Measurements from ENCODE around the gene FAM110C. TPM values are rescaled to one million over a fixed set of nuclear protein-coding genes. Genes with fewer than 3 reads are reported as not detected.
"Not testable (repeated sequence)": the region's sequence is repeated elsewhere in the genome, so short reads cannot be mapped to it uniquely, and the experiment has no call there.

FAM110C gene
- total RNA-seq, 6 experiments from 2014 or later: not detected

DNA sequence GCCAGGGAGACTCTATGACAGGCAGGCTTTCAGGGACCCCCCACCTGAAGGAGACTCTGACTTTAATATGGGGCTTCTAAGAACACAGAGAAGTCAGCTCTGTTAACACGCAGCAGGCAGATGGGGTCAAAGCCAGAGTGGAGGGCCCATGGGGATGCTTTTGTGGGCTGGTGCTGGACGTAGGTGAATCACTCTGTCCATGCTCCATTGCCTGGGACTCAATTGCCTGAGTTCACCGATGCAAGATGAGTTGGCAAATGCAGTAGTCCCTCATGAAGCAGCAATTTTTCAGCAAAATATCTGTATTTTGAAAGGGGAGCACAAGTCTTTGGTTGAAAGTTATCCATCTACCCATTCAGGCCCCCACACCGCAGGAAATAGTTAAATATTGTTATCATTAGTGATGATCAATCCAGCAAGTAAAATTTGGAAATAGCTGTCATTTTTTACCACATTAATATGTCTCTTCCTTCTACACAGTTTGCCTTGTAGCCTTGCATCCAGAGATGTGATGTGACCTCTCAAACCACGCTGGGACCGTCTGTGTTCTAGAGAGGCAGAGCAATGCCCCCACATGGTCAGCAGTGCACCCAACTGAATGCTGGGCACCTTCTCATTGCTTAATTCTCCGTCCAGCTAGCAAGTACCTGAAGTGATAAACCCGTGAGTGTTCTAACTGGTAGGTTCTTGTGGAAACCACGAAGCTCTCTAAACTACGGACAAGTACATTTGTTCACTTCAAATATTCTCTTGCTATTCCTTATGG, 34.8 kb upstream of the FAM110C start:
- H3K4me1 Mint-ChIP-seq (ENCODE audit: low read depth): no peaks in the 10 kb centered on the region
- DNase-seq: no peak
- peaks cover 60% of the 10 kb centered on the region for H3K9me3 Mint-ChIP-seq
- H3K27me3 Mint-ChIP-seq (ENCODE audit: insufficient read depth): no peaks in the 10 kb centered on the region; the same call in 1 of the 2 replicates
- TF ChIP-seq, protein P1, sequence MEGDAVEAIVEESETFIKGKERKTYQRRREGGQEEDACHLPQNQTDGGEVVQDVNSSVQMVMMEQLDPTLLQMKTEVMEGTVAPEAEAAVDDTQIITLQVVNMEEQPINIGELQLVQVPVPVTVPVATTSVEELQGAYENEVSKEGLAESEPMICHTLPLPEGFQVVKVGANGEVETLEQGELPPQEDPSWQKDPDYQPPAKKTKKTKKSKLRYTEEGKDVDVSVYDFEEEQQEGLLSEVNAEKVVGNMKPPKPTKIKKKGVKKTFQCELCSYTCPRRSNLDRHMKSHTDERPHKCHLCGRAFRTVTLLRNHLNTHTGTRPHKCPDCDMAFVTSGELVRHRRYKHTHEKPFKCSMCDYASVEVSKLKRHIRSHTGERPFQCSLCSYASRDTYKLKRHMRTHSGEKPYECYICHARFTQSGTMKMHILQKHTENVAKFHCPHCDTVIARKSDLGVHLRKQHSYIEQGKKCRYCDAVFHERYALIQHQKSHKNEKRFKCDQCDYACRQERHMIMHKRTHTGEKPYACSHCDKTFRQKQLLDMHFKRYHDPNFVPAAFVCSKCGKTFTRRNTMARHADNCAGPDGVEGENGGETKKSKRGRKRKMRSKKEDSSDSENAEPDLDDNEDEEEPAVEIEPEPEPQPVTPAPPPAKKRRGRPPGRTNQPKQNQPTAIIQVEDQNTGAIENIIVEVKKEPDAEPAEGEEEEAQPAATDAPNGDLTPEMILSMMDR (IDR thresholded peaks at IDR 0.05): no peak
- peaks cover 5% of the 10 kb centered on the region; the same call in 1 of the 2 replicates for H3K36me3 Mint-ChIP-seq (ENCODE audit: low read depth)
- no peak overlapping the region for H3K4me3 Mint-ChIP-seq
- H3K27ac Mint-ChIP-seq: no peak overlapping the region

DNA sequence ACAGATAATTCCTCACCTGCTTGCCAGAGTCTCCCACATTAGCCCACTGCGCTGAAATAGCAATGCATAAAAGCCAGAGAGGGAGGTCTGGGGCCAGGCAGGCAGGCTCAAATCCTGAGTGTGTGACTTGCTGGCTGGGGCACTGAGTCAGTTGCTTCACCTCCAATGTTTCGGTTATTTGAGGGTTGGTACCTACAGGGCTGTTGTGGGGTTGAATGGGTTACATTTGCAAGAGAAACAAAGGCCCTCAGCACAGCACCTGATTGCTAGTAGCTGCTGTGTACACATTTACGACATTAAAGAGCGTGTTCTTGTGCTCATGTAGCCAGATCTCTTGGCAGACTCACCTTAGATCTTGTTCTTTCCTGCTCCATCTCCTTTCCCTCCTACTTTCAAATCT, 34.1 kb upstream of the FAM110C start:
- Mint-ChIP-seq H3K4me3 (no peak overlapping the region), H3K27ac (no peak overlapping the region), H3K36me3 (ENCODE audit: low read depth) (peaks cover 5% of the 10 kb centered on the region; the same call in 1 of the 2 replicates), H3K27me3 (ENCODE audit: insufficient read depth) (no peaks in the 10 kb centered on the region; the same call in 1 of the 2 replicates), H3K4me1 (ENCODE audit: low read depth) (no peaks in the 10 kb centered on the region), H3K9me3 (peaks cover 59% of the 10 kb centered on the region)
- TF ChIP-seq, protein P1 (IDR thresholded peaks at IDR 0.05): no peak
- DNase-seq: no peak

DNA sequence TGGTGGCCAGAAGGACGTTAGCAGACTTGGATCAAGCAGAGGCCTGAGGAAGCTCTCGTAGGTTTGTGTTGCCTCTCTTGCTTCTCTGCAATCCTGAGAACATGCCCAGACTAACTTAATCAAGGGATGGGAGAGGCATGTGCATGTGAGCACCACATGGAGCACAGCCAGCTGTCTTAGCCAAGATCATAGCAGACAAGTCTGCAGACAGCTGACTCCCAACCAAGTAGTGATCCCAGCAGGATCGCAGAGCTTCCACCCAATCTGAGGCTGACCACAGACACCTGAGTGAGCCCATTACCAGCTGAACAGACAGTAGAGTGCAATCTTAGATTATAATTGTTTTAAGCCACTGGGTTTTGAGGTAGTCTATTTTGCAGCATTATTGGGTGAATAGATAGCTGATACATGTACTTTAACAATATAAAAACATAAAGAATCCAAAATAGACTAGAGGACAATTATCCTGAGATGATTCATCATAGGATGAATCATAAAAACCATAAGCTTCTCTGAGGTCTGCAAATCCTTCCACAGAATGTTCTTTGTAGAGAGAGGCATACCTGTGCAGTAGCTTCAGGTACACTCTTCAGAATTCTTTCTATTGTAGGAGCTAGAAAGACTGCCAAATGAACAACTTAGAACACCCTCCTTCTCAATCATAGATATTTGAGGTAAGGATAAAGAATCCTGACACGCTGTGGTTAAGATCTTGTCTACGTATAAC, 25.2 kb upstream of the FAM110C start:
- TF ChIP-seq, protein P1 (IDR thresholded peaks at IDR 0.05): no peak
- Mint-ChIP-seq H3K4me3 (no peak overlapping the region), H3K36me3 (ENCODE audit: low read depth) (no peaks in the 10 kb centered on the region), H3K27ac (no peak overlapping the region), H3K4me1 (ENCODE audit: low read depth) (no peaks in the 10 kb centered on the region), H3K27me3 (ENCODE audit: insufficient read depth) (peaks cover 2% of the 10 kb centered on the region; the same call in 1 of the 2 replicates), H3K9me3 (peaks cover 38% of the 10 kb centered on the region)
- no peak for DNase-seq

DNA sequence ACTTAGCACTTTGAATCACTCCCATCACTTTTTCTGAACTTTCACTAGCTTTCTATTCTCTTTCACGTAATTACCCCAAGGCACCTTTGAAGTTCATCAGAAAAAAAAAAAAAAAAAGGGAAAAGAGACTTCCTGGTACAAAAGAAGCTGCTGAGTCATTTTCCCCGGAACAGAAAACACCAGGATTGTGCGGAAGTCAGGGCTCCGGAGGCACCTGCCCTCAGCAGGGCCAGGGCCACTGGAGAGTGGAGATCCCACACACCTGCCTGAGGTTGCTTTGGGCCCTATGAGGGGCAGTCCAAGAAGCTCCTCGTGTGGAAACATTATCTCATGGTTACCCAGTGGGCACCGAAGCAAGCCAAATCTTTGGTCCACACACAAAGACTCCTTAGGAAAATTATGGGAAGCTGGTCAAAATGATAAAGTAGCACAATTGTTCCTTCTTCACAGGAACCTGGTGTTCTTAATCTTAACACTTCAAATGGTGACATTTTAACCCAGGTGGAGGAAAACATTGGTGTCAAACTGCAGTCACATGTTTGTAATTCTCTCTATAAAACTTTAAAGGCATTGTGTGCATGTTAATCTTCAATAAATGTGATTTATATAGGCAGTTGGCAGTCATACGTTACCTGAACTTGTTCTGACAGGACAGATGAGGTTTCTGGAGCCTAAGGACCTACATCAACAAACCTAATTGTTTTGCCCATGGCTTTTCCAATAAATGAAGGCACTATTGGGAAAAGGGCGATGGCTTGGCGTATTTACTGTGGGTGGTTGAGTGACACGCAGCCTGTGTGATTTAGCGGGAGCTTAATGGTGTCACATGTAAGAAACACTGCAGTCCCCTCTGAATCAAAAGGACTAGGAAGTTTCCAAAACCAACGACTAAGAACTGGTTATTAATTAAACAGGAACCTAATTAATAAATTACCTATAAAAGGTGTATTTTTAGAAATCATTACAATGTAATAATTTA, 23.4 kb upstream of the FAM110C start:
- peaks cover 27% of the 10 kb centered on the region for H3K9me3 Mint-ChIP-seq
- no peak overlapping the region for H3K27ac Mint-ChIP-seq
- no peaks in the 10 kb centered on the region for H3K36me3 Mint-ChIP-seq (ENCODE audit: low read depth)
- no peak for DNase-seq
- peaks cover 2% of the 10 kb centered on the region; the same call in 1 of the 2 replicates for H3K27me3 Mint-ChIP-seq (ENCODE audit: insufficient read depth)
- H3K4me1 Mint-ChIP-seq (ENCODE audit: low read depth): no peaks in the 10 kb centered on the region
- H3K4me3 Mint-ChIP-seq: no peak overlapping the region
- TF ChIP-seq, protein P1 (IDR thresholded peaks at IDR 0.05): no peak

DNA sequence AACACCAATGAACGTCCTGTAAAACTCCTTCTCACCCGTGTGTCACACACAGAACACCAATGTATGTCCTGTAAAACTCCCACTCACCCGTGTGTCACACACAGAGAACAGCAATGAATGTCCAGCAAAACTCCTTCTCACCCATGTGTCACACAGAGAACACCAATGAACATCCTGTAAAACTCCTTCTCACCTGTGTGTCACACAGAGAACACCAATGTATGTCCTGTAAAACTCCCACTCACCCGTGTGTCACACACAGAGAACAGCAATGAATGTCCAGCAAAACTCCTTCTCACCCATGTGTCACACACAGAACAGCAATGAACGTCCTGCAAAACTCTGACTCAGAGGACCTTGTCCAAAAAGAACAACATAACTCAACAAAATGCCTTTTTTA, 22.3 kb upstream of the FAM110C start:
- H3K27ac Mint-ChIP-seq; H3K36me3 Mint-ChIP-seq (ENCODE audit: low read depth); DNase-seq; H3K4me3 Mint-ChIP-seq; H3K4me1 Mint-ChIP-seq (ENCODE audit: low read depth); H3K27me3 Mint-ChIP-seq (ENCODE audit: insufficient read depth): not testable (repeated sequence)
- H3K9me3 Mint-ChIP-seq: peaks cover 17% of the 10 kb centered on the region

Data from HFFc6 (cell line).